ENCODE results near the gene EMP2. TPM values are rescaled to one million over a fixed set of nuclear protein-coding genes. Genes with fewer than 3 reads are reported as not detected.

The EMP2 gene
- total RNA-seq, 4 donors from 2014 or later, result 108 to 121 (median 109) TPM

GRCh38 chr16:10504404-10504885, 76.0 kb downstream of the EMP2 start:
- Histone ChIP-seq H3K27me3 (no peaks in the 10 kb centered on the region), H3K27ac (peak overlapping the region in 2 of 4 donors; percentile 21 to 36), H3K4me1 (peaks cover 0 to 9% (median 0%) of the 10 kb centered on the region in 3 donors), H3K4me3 (no peak overlapping the region), H3K9me3 (no peaks in the 10 kb centered on the region), H3K36me3 (peaks cover 0 to 65% (median 0%) of the 10 kb centered on the region in 3 donors)
- intact Hi-C loops (cut with DNase I), result loop anchor here (5.0 to 10.0 kb wide), 2 partner anchors 190 to 252 kb away; no protein-coding TSS in a partner anchor
- 23 to 38% methylated on average over 2 of the region's 2 CpGs for WGBS, 2 donors
- no peak for DNase-seq
- TF ChIP-seq POLR2A (IDR thresholded peaks at IDR 0.05), result no peak
- TF ChIP-seq, protein P1, sequence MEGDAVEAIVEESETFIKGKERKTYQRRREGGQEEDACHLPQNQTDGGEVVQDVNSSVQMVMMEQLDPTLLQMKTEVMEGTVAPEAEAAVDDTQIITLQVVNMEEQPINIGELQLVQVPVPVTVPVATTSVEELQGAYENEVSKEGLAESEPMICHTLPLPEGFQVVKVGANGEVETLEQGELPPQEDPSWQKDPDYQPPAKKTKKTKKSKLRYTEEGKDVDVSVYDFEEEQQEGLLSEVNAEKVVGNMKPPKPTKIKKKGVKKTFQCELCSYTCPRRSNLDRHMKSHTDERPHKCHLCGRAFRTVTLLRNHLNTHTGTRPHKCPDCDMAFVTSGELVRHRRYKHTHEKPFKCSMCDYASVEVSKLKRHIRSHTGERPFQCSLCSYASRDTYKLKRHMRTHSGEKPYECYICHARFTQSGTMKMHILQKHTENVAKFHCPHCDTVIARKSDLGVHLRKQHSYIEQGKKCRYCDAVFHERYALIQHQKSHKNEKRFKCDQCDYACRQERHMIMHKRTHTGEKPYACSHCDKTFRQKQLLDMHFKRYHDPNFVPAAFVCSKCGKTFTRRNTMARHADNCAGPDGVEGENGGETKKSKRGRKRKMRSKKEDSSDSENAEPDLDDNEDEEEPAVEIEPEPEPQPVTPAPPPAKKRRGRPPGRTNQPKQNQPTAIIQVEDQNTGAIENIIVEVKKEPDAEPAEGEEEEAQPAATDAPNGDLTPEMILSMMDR (IDR thresholded peaks at IDR 0.05), result no peak

DNA sequence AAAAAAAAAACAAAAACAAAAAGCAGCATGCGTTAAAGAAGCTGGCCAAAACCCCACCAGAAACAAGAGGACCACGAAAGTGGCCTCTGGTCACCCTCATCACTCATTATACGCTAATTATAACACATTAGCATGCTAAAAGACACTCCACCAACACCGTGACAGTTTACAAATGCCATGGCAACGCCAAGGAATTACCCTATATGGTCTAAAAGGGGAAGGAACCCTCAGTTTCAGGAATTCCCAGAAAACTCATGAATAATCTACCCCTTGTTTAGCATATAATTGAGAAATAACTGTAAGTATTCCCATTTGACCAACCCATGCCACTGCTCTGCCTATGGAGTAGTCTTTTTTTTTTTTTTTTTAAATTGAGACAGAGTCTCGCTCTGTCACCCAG, 77.6 kb downstream of the EMP2 start:
- intact Hi-C loops (cut with DNase I), result loop anchor here (5.0 to 10.0 kb wide), 2 partner anchors 188 to 250 kb away; no protein-coding TSS in a partner anchor
- TF ChIP-seq POLR2A (IDR thresholded peaks at IDR 0.05), result no peak
- TF ChIP-seq, protein P1 (IDR thresholded peaks at IDR 0.05), result no peak
- DNase-seq, result no peak
- no peaks in the 10 kb centered on the region for H3K9me3 ChIP-seq
- no peaks in the 10 kb centered on the region for H3K27me3 ChIP-seq
- H3K36me3 ChIP-seq, result peaks cover 0 to 56% (median 0%) of the 10 kb centered on the region in 3 donors
- no peak overlapping the region for H3K4me3 ChIP-seq
- no peak overlapping the region for H3K27ac ChIP-seq
- peaks cover 0 to 9% (median 0%) of the 10 kb centered on the region in 3 donors for H3K4me1 ChIP-seq
- 90% methylated on average over 6 of the region's 6 CpGs for WGBS, 2 donors

DNA sequence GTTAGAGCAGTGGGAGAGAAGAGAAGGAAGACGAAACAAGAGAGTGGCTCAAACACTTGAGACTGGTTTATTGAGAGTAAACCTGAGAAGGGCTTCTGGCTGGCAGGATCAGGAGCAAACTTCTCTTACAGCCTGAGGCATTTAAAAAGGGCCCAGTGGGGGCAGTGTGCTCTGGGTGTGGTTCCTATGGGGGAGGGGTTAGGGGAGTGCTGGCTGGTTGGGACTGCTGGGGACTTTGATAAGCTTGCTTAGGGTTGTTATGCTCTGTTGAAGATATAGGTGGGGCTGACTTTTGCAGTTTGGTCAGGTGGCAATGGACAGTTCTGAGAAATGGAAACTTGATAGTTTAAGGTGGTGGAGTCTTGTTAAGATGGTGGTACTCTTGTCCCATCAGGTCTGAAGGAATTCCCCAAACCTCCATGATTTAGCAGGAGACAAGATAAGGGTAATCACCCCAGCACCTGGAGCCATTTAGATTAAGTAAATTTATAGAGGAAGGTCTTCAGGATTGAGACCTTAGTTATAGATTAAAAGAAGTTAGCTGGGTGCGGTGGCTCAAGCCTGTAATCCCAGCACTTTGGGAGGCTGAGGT, 79.3 kb downstream of the EMP2 start:
- no peak overlapping the region for H3K4me3 ChIP-seq
- intact Hi-C loops (cut with DNase I), result loop anchor here (5.0 to 10.0 kb wide), 2 partner anchors 186 to 249 kb away; no protein-coding TSS in a partner anchor
- no peak for DNase-seq
- 85 to 100% methylated on average over 2 of the region's 2 CpGs for WGBS, 2 donors
- no peaks in the 10 kb centered on the region for H3K27me3 ChIP-seq
- peaks cover 0 to 3% (median 1%) of the 10 kb centered on the region in 3 donors for H3K9me3 ChIP-seq
- peaks cover 0 to 56% (median 0%) of the 10 kb centered on the region in 3 donors for H3K36me3 ChIP-seq
- TF ChIP-seq POLR2A (IDR thresholded peaks at IDR 0.05), result no peak
- TF ChIP-seq, protein P1 (IDR thresholded peaks at IDR 0.05), result no peak
- H3K4me1 ChIP-seq, result peaks cover 0 to 9% (median 0%) of the 10 kb centered on the region in 3 donors
- H3K27ac ChIP-seq, result no peak overlapping the region

- DNase-seq, result no peak
- Histone ChIP-seq H3K27ac (no peak overlapping the region), H3K9me3 (peaks cover 0 to 8% (median 7%) of the 10 kb centered on the region in 3 donors), H3K36me3 (peaks cover 0 to 56% (median 0%) of the 10 kb centered on the region in 3 donors), H3K4me1 (peaks cover 0 to 9% (median 0%) of the 10 kb centered on the region in 3 donors), H3K4me3 (no peak overlapping the region), H3K27me3 (no peaks in the 10 kb centered on the region)
- 92 to 98% methylated on average over 3 of the region's 3 CpGs for WGBS, 2 donors
- intact Hi-C loops (cut with DNase I), result loop anchor here (5.0 to 10.0 kb wide), 2 partner anchors 186 to 248 kb away; no protein-coding TSS in a partner anchor
- no peak for TF ChIP-seq POLR2A (IDR thresholded peaks at IDR 0.05)
- TF ChIP-seq, protein P1 (IDR thresholded peaks at IDR 0.05), result no peak
Measured at GRCh38 chr16:10500582-10500981, 79.8 kb downstream of the EMP2 start.

All from esophagus squamous epithelium (tissue), 5 donors.